GM23248 (cell line): ENCODE data around the gene LIPG.

Source experiments
- EZH2 ChIP-seq: fragments of 200-600 bp; sonication (generic); IDR thresholded peaks from 2 replicates; pipeline ENCODE4 v1.6.1; 2018; ENCODE audit warnings: antibody characterized with exemption, mild to moderate bottlenecking; ENCODE audit not compliant: insufficient read depth, poor library complexity, severe bottlenecking
- EZH2phosphoT487 ChIP-seq: fragments of 200-600 bp; sonication (generic); IDR thresholded peaks from 2 replicates; pipeline ENCODE4 v1.6.1; 2018; ENCODE audit warnings: antibody characterized with exemption, moderate library complexity, mild to moderate bottlenecking, low read depth; ENCODE audit not compliant: insufficient read depth

DNA sequence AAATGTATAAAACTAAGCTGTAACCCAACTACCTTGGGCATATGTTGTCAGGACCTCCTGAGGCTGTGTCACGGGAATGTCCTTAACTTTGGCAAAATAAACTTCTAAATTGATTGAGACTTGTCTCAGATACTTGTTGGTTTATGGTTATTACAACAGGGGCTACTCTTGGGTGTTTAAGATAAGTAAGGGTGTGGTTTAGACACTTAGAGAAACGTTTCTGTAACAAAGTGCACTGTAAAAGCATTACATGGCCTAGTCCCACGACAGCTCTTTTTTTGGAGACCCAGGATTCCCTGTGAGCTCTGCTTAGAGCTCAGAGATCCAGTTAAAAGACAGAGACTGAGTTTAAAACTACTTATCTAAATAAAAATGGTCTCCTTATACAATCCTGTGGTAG lies 32.3 kb upstream of the LIPG start:
- TF ChIP-seq EZH2phosphoT487: no peak
- TF ChIP-seq EZH2: no peak
